ENCODE results near the gene CDK16.

GRCh38 chrX:47204970-47205369 is 13.5 kb upstream of the CDK16 start:
- TF ChIP-seq CTCF (IDR thresholded peaks at IDR 0.05) (peak; percentile 29; the same call in 1 of the 2 replicates), REST (IDR thresholded peaks at IDR 0.05; ENCODE audit: insufficient read depth in 1 of 2, low read depth in 2 of 2, low read length in 1 of 2) (no peak), TCF7L2 (IDR thresholded peaks at IDR 0.05; ENCODE audit: low read depth, low read length) (no peak), POLR2AphosphoS5 (IDR thresholded peaks at IDR 0.05; ENCODE audit: low read depth, low read length) (no peak)

Measured in Panc1 (cell line).